ENCODE results near the gene MN1.

Gene MN1

GRCh38 chr22:27825174-27825573, 23.6 kb upstream of the MN1 start:
- no peak for DNase-seq

GRCh38 chr22:27823221-27823620, 21.7 kb upstream of the MN1 start:
- DNase-seq = no peak

GRCh38 chr22:27820896-27821866, 19.6 kb upstream of the MN1 start:
- DNase-seq = no peak

GRCh38 chr22:27816552-27816951, 15.0 kb upstream of the MN1 start:
- no peak for DNase-seq

- no peak for DNase-seq
Observed at GRCh38 chr22:27815826-27816530, 14.4 kb upstream of the MN1 start.

- DNase-seq = no peak
Observed at GRCh38 chr22:27814993-27815392, 13.4 kb upstream of the MN1 start.

GRCh38 chr22:27811778-27812177, 10.2 kb upstream of the MN1 start:
- DNase-seq = no peak

- DNase-seq = no peak
Observed at GRCh38 chr22:27810609-27811151, 9.1 kb upstream of the MN1 start.

GRCh38 chr22:27809700-27810608, 8.4 kb upstream of the MN1 start:
- DNase-seq = no peak

- DNase-seq = no peak
Observed at GRCh38 chr22:27809226-27809603, 7.7 kb upstream of the MN1 start.

- no peak for DNase-seq
Observed at GRCh38 chr22:27808451-27809225, 7.1 kb upstream of the MN1 start.

GRCh38 chr22:27805841-27806240, 4.3 kb upstream of the MN1 start:
- DNase-seq = no peak

GRCh38 chr22:27804470-27805297, 3.1 kb upstream of the MN1 start:
- no peak for DNase-seq

GRCh38 chr22:27803841-27804415, 2.4 kb upstream of the MN1 start:
- DNase-seq = no peak

- no peak for DNase-seq
Observed at GRCh38 chr22:27802346-27803073, 954 bp upstream of the MN1 start.

GRCh38 chr22:27801202-27801615, 347 bp downstream of the MN1 start:
- no peak for DNase-seq

GRCh38 chr22:27800250-27801201, 1.0 kb downstream of the MN1 start:
- no peak for DNase-seq

GRCh38 chr22:27799827-27800249, 1.7 kb downstream of the MN1 start:
- no peak for DNase-seq

Measured in activated CD4-positive, CD25-positive, alpha-beta regulatory T cell (primary cell).